K562 (cell line): ENCODE results near the gene DIPK2A. TPM values are rescaled to one million over a fixed set of nuclear protein-coding genes. Genes with fewer than 3 reads are reported as not detected.

ENCODE experiments used
- CBFB ChIP-seq: sonication (generic); formaldehyde crosslinking; IDR thresholded peaks from 2 replicates; pipeline ENCODE4 v1.4.0; 2020; ENCODE audit warnings: mild to moderate bottlenecking, missing genetic modification reagents
- CUX1 ChIP-seq: fragments of 200-800 bp; sonication (Bioruptor generic); IDR thresholded peaks from 2 replicates; pipeline ENCODE4 v1.6.1; 2016; ENCODE audit warnings: missing genetic modification characterization, missing compliant biosample characterization
- ESRRA ChIP-seq: fragments of 450-650 bp; IDR thresholded peaks from 2 replicates; pipeline ENCODE4 v1.6.1; 2014; ENCODE audit warnings: low read depth, mild to moderate bottlenecking, moderate library complexity, borderline replicate concordance
- ESRRB ChIP-seq: fragments of 250-450 bp; sonication (Bioruptor Pico); IDR thresholded peaks from 2 replicates; pipeline ENCODE4 v1.5.0; 2020; ENCODE audit warnings: mild to moderate bottlenecking, moderate library complexity, borderline replicate concordance
- FOXA3 ChIP-seq, 2 experiments: fragments of 450-650 bp in 1 of 2; sonication (generic) in 1 of 2; formaldehyde crosslinking; IDR thresholded peaks in 1 of 2; conservative IDR thresholded peaks in 1 of 2; 2 replicates each; pipeline versions ENCODE4 v1.4.0 to v1.8.0; 2020 to 2022; ENCODE audit warnings: mild to moderate bottlenecking in 2 of 2, missing genetic modification reagents in 1 of 2
- MTA2 ChIP-seq: fragments of 450-650 bp; IDR thresholded peaks from 2 replicates; pipeline ENCODE4 v1.6.1; 2016; ENCODE audit warnings: low read depth
- MYNN ChIP-seq, 2 experiments: sonication (generic); formaldehyde crosslinking in 1 of 2; IDR thresholded peaks; 2 replicates each; pipeline versions ENCODE4 v1.5.0 to v1.6.1; 2016 to 2020; ENCODE audit warnings: antibody characterized with exemption in 1 of 2, missing genetic modification reagents in 1 of 2
- PCBP2 ChIP-seq: fragments of 200-400 bp; formaldehyde crosslinking; IDR thresholded peaks from 2 replicates; pipeline ENCODE4 v1.6.1; 2018; ENCODE audit warnings: low read length, low read depth, mild to moderate bottlenecking, moderate library complexity; ENCODE audit not compliant: poor library complexity, severe bottlenecking
- PHF21A ChIP-seq: fragments of 450-650 bp; IDR thresholded peaks from 2 replicates; pipeline ENCODE4 v1.6.1; 2017; ENCODE audit warnings: low read depth, borderline replicate concordance
- POLR2B ChIP-seq: fragments of 450-650 bp; IDR thresholded peaks from 2 replicates; pipeline ENCODE4 v1.6.1; 2018; ENCODE audit warnings: low read depth; ENCODE audit not compliant: partially characterized antibody
- RBFOX2 ChIP-seq: fragments of 200-400 bp; formaldehyde crosslinking; IDR thresholded peaks from 2 replicates; pipeline ENCODE4 v1.6.1; 2017; ENCODE audit warnings: low read depth, mild to moderate bottlenecking, low read length, moderate library complexity
- SAP30 ChIP-seq: fragments of 200-600 bp; sonication (generic); IDR thresholded peaks from 2 replicates; pipeline ENCODE4 v1.6.1; 2012; ENCODE audit warnings: borderline replicate concordance, low read depth, mild to moderate bottlenecking, moderate library complexity, low read length, control low read depth, inconsistent platforms; ENCODE audit not compliant: insufficient read depth, poor library complexity, severe bottlenecking
- SMARCE1 ChIP-seq: fragments of 450-650 bp; IDR thresholded peaks from 2 replicates; pipeline ENCODE4 v1.7.1; 2016; ENCODE audit warnings: mild to moderate bottlenecking
- U2AF2 ChIP-seq: fragments of 200-400 bp; formaldehyde crosslinking; optimal IDR thresholded peaks from 2 replicates; pipeline ENCODE3; 2017; ENCODE audit warnings: low read depth, mild to moderate bottlenecking, low read length
- ZNF133 ChIP-seq: fragments of 250-450 bp; sonication (Bioruptor Pico); IDR thresholded peaks from 2 replicates; pipeline ENCODE4 v1.4.0; 2020; ENCODE audit warnings: mild to moderate bottlenecking
- ZNF79 ChIP-seq: fragments of 250-450 bp; sonication (Bioruptor Pico); IDR thresholded peaks from 2 replicates; pipeline ENCODE4 v1.4.0; 2020; ENCODE audit warnings: low read depth, mild to moderate bottlenecking, moderate library complexity
- polyA plus RNA-seq, 8 experiments: library from polyadenylated mRNA; depleted of rRNA in 4 of 8; stranded (reverse) in 5 of 8; unstranded in 3 of 8; fragments of >200 nt; fragmentation: Nextera tagmentation in 2 of 8; fragmentation: Illumina TruSeq in 1 of 8; extraction: Ambion mirVana in 2 of 8; extraction: Trizol in 1 of 8; gene quantifications; 2 replicates each; pipeline versions ENCODE4 v1.2.1 to v1.2.3, GENCODE V29; 2011 to 2014; ENCODE audit warnings: inconsistent platforms in 1 of 8, missing spikeins in 1 of 8
- total RNA-seq, 7 experiments: library from RNA; depleted of rRNA in 6 of 7; stranded (reverse); fragments of >200 nt in 6 of 7; fragmentation: Illumina TruSeq in 2 of 7; extraction: Trizol in 2 of 7; gene quantifications; 2 replicates each; pipeline versions ENCODE4 v1.2.1 to v1.2.3, GENCODE V29; 2011 to 2021; ENCODE audit warnings: low replicate concordance in 1 of 7
- TF ChIP-seq, protein P1 (sequence below): sonication (generic); formaldehyde crosslinking; IDR thresholded peaks from 2 replicates; pipeline ENCODE4 v1.4.0; 2020; ENCODE audit warnings: mild to moderate bottlenecking, missing genetic modification reagents
- TF ChIP-seq, protein P2 (sequence below): fragments of 250-450 bp; sonication (Bioruptor Pico); IDR thresholded peaks from 2 replicates; pipeline ENCODE4 v1.8.0; 2022; ENCODE audit warnings: inconsistent platforms

DIPK2A gene
- total and polyA plus RNA-seq, 9 of the 15 experiments (the other 6 are each of a cell fraction or from before 2014, with no cell fraction given), result 3.3 to 15.7 (median 7.8) TPM

DNA sequence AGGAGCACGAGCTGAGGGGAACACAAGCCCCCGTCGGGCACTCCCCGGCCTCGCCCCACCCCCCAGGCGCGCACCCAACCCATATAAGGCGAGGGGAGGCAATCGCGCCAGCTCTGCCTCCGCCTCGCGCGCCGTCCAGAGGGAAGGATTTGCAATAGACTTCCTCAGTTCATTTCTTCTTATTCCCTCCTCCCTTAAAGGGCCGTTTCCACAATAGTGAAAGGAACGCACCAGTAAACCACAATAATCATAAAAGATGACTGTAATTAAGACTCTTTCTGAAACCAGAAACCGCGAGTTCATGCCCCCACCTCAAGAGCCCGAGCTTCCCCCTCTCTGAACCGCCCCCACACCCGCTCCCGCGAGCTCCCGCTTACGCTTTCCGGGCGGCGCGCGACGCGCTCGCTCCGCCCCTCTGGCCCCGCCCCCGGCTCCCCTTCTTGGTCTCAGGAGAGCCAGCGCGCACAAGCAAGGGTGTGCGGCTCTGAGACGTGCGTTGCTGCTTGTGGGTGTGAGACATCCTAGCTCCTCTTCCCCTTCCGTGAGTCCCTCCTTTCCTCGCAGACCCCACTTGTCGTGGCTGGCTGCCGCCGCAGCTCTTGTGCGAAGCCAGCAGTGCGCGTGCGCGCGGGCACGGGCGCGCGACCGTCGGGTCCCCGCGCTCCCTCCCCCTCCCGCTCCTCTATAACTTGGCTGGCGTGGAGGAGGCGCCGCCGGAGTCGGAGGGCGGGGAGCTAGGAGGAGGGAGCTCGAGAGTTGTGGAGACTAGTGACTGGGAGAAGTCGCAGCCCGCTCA, at the start of gene DIPK2A (continued):
- TF ChIP-seq ZNF79, result no peak
- TF ChIP-seq PCBP2, result peak; percentile 71
- peak; percentile 97 for TF ChIP-seq RBFOX2
- TF ChIP-seq FOXA3 (CRISPR knock-in tag; conservative IDR thresholded peaks at IDR 0.05 in 1 of 2, IDR thresholded peaks at IDR 0.05 in 1 of 2), result no peak
- no peak for TF ChIP-seq ZNF133 (CRISPR knock-in tag)
- TF ChIP-seq SMARCE1, result no peak
- TF ChIP-seq CUX1 (CRISPR knock-in tag), result no peak
- peak; percentile 85 for TF ChIP-seq POLR2B
- no peak for TF ChIP-seq U2AF2
- TF ChIP-seq, protein P1, sequence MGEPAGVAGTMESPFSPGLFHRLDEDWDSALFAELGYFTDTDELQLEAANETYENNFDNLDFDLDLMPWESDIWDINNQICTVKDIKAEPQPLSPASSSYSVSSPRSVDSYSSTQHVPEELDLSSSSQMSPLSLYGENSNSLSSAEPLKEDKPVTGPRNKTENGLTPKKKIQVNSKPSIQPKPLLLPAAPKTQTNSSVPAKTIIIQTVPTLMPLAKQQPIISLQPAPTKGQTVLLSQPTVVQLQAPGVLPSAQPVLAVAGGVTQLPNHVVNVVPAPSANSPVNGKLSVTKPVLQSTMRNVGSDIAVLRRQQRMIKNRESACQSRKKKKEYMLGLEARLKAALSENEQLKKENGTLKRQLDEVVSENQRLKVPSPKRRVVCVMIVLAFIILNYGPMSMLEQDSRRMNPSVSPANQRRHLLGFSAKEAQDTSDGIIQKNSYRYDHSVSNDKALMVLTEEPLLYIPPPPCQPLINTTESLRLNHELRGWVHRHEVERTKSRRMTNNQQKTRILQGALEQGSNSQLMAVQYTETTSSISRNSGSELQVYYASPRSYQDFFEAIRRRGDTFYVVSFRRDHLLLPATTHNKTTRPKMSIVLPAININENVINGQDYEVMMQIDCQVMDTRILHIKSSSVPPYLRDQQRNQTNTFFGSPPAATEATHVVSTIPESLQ (CRISPR knock-in tag), result no peak
- peak; percentile 25; the same call in 1 of the 2 replicates for TF ChIP-seq PHF21A
- TF ChIP-seq SAP30, result no peak
- TF ChIP-seq, protein P2, sequence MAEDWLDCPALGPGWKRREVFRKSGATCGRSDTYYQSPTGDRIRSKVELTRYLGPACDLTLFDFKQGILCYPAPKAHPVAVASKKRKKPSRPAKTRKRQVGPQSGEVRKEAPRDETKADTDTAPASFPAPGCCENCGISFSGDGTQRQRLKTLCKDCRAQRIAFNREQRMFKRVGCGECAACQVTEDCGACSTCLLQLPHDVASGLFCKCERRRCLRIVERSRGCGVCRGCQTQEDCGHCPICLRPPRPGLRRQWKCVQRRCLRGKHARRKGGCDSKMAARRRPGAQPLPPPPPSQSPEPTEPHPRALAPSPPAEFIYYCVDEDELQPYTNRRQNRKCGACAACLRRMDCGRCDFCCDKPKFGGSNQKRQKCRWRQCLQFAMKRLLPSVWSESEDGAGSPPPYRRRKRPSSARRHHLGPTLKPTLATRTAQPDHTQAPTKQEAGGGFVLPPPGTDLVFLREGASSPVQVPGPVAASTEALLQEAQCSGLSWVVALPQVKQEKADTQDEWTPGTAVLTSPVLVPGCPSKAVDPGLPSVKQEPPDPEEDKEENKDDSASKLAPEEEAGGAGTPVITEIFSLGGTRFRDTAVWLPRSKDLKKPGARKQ (CRISPR knock-in tag), result no peak
- no peak for TF ChIP-seq MYNN (IDR thresholded peaks at IDR 0.05)
- no peak for TF ChIP-seq MYNN (CRISPR knock-in tag; IDR thresholded peaks at IDR 0.05)
- no peak for TF ChIP-seq CBFB (CRISPR knock-in tag)
- no peak for TF ChIP-seq MTA2
- TF ChIP-seq ESRRA, result peak; percentile 6; the same call in 1 of the 2 replicates
- TF ChIP-seq ESRRB (CRISPR knock-in tag), result no peak
